Common myeloid progenitor, CD34-positive (primary cell): ENCODE results near the gene ZFAND3.
"Not testable (repeated sequence)": the region's sequence is repeated elsewhere in the genome, so short reads cannot be mapped to it uniquely, and the experiment has no call there.

Source experiments
- CTCF ChIA-PET: fragments of 350-600 bp; sonication (Branson Sonifier 250); formaldehyde crosslinking; loops from one replicate; lab custom pipeline; 2021; ENCODE audit warnings: antibody characterized with exemption; lab: Charles Lee
- POLR2A ChIA-PET: fragments of 350-600 bp; sonication (Branson Sonifier 250); formaldehyde crosslinking; loops from one replicate; lab custom pipeline; 2021; ENCODE audit warnings: antibody characterized with exemption; lab: Charles Lee
- DNase-seq, 3 donors: peaks; one replicate each; pipeline versions ENCODE4 v3.0.0 to v3.0.0-alpha.2; 2013
- H3K27ac ChIP-seq, 2 experiments: 1 replicate in 1 of 2; 2 replicates in 1 of 2; pipeline ENCODE4 v1.7.0; 2013; ENCODE audit warnings: inconsistent platforms in 2 of 2, low read length in 2 of 2, mild to moderate bottlenecking in 2 of 2, low read depth in 1 of 2, moderate library complexity in 1 of 2; ENCODE audit not compliant: severe bottlenecking in 2 of 2, insufficient read depth in 1 of 2, poor library complexity in 1 of 2
- H3K27me3 ChIP-seq, 5 experiments: replicated peaks in 2 of 5; 1 replicate in 3 of 5; 2 replicates in 2 of 5; pipeline versions ENCODE4 v1.6.1 to v1.7.0; 2013; ENCODE audit warnings: low read length in 4 of 5, mild to moderate bottlenecking in 2 of 5, moderate library complexity in 2 of 5, inconsistent platforms in 1 of 5; ENCODE audit not compliant: insufficient read depth in 5 of 5, control insufficient read depth in 4 of 5
- H3K36me3 ChIP-seq, 4 experiments: 1 replicate in 2 of 4; 2 replicates in 2 of 4; pipeline versions ENCODE4 v1.6.1 to v1.7.0; 2013; ENCODE audit warnings: low read length in 3 of 4, control low read depth in 1 of 4, mild to moderate bottlenecking in 1 of 4; ENCODE audit not compliant: control insufficient read depth in 4 of 4, insufficient read depth in 4 of 4
- H3K4me1 ChIP-seq, 4 experiments: 1 replicate in 3 of 4; 2 replicates in 1 of 4; pipeline versions ENCODE4 v1.6.1 to v1.7.1; 2013; ENCODE audit warnings: low read length in 3 of 4, mild to moderate bottlenecking in 3 of 4, control low read depth in 1 of 4, inconsistent platforms in 1 of 4, moderate library complexity in 1 of 4; ENCODE audit not compliant: control insufficient read depth in 4 of 4, insufficient read depth in 4 of 4; ENCODE audit errors: control extremely low read depth in 1 of 4
- H3K4me3 ChIP-seq, 7 experiments: 1 replicate in 4 of 7; 2 replicates in 3 of 7; pipeline versions ENCODE4 v1.5.1 to v1.7.0; 2013; ENCODE audit warnings: mild to moderate bottlenecking in 7 of 7, low read length in 6 of 7, moderate library complexity in 6 of 7, inconsistent platforms in 2 of 7, low read depth in 2 of 7, control low read depth in 1 of 7; ENCODE audit not compliant: insufficient read depth in 4 of 7, control insufficient read depth in 1 of 7; ENCODE audit errors: extremely low read depth in 1 of 7
- H3K9me3 ChIP-seq, 5 experiments: 1 replicate in 4 of 5; 2 replicates in 1 of 5; pipeline versions ENCODE4 v1.6.1 to v1.7.1; 2013; ENCODE audit warnings: low read length in 4 of 5, mild to moderate bottlenecking in 2 of 5, inconsistent platforms in 1 of 5, low read depth in 1 of 5, moderate library complexity in 1 of 5; ENCODE audit not compliant: control insufficient read depth in 4 of 5, insufficient read depth in 2 of 5; ENCODE audit errors: control extremely low read depth in 1 of 5
- WGBS: methylation state at CpG from one replicate; pipeline ENCODE4 v1.1.5; 2013; ENCODE audit not compliant: insufficient coverage; 5-methylcytosine and 5-hydroxymethylcytosine counted together

ZFAND3 gene

GRCh38 chr6:37875561-37876309 is 56.2 kb downstream of the ZFAND3 start:
- Histone ChIP-seq H3K27ac (no peak overlapping the region), H3K27me3 (no peaks in the 10 kb centered on the region), H3K4me3 (no peak overlapping the region), H3K36me3 (peaks cover 2 to 7% (median 3%) of the 10 kb centered on the region in 4 experiments), H3K4me1 (peaks cover 0 to 2% (median 0%) of the 10 kb centered on the region in 4 experiments), H3K9me3 (peaks cover 0 to 14% (median 5%) of the 10 kb centered on the region in 5 experiments)
- ChIA-PET CTCF (interaction anchor here (0.6 to 0.7 kb wide), 2 partner anchors 14 to 142 kb away, joined by 3 read pairs; no protein-coding TSS in a partner anchor), POLR2A (no interaction called here)
- DNase-seq: no peak
- WGBS: no CpG with 5 or more reads among the region's 5 CpGs

GRCh38 chr6:37876843-37877242 is 57.3 kb downstream of the ZFAND3 start:
- ChIA-PET CTCF (no interaction called here), POLR2A (no interaction called here)

GRCh38 chr6:37877373-37878149 is 58.0 kb downstream of the ZFAND3 start:
- Histone ChIP-seq H3K36me3 (peaks cover 0 to 2% (median 0%) of the 10 kb centered on the region in 4 experiments), H3K27ac (no peak overlapping the region), H3K9me3 (no peaks in the 10 kb centered on the region), H3K4me1 (peaks cover 2 to 8% (median 5%) of the 10 kb centered on the region in 4 experiments), H3K4me3 (no peak overlapping the region), H3K27me3 (no peaks in the 10 kb centered on the region)
- 99% methylated on average over 5 of the region's 6 CpGs for WGBS
- ChIA-PET CTCF (interaction anchor here (0.6 kb wide), 1 partner anchor 108 kb away, joined by 3 read pairs; no protein-coding TSS in a partner anchor), POLR2A (no interaction called here)
- no peak for DNase-seq

More at GRCh38 chr6:37876843-37877242, 57.3 kb downstream of the ZFAND3 start:
- peaks cover 0 to 6% (median 4%) of the 10 kb centered on the region in 4 experiments for H3K4me1 ChIP-seq
- H3K4me3 ChIP-seq: no peak overlapping the region
- DNase-seq: no peak
- no peaks in the 10 kb centered on the region for H3K27me3 ChIP-seq
- H3K27ac ChIP-seq: no peak overlapping the region
- H3K9me3 ChIP-seq: peaks cover 0 to 4% (median 0%) of the 10 kb centered on the region in 5 experiments
- peaks cover 2 to 4% (median 3%) of the 10 kb centered on the region in 4 experiments for H3K36me3 ChIP-seq
- WGBS: no CpG with 5 or more reads among the region's 4 CpGs

- H3K9me3 ChIP-seq: no peaks in the 10 kb centered on the region
- no peak overlapping the region for H3K27ac ChIP-seq
- H3K27me3 ChIP-seq: no peaks in the 10 kb centered on the region
- CTCF ChIA-PET: interaction anchor here (0.6 to 1.2 kb wide), 3 partner anchors 9 to 108 kb away, joined by 3 read pairs; no protein-coding TSS in a partner anchor
- 100% methylated on average over 4 of the region's 7 CpGs for WGBS
- no peak for DNase-seq
- peaks cover 2 to 8% (median 5%) of the 10 kb centered on the region in 4 experiments for H3K4me1 ChIP-seq
- H3K4me3 ChIP-seq: no peak overlapping the region
- POLR2A ChIA-PET: no interaction called here
- peaks cover 0 to 3% (median 0%) of the 10 kb centered on the region in 4 experiments for H3K36me3 ChIP-seq
Measured at GRCh38 chr6:37878150-37878710, 58.7 kb downstream of the ZFAND3 start.

GRCh38 chr6:37880602-37881001 is 61.1 kb downstream of the ZFAND3 start:
- DNase-seq, H3K27me3 ChIP-seq, H3K36me3 ChIP-seq, H3K4me3 ChIP-seq, H3K9me3 ChIP-seq, H3K27ac ChIP-seq, POLR2A ChIA-PET, H3K4me1 ChIP-seq: not testable (repeated sequence)
- no CpG with 5 or more reads among the region's 5 CpGs for WGBS
- CTCF ChIA-PET: interaction anchor here (1.1 to 1.3 kb wide), 2 partner anchors 22 to 32 kb away, joined by 3 read pairs; no protein-coding TSS in a partner anchor

GRCh38 chr6:37882292-37882691 is 62.8 kb downstream of the ZFAND3 start:
- Histone ChIP-seq H3K4me3 (no peak overlapping the region), H3K27me3 (no peaks in the 10 kb centered on the region), H3K4me1 (peaks cover 2 to 8% (median 5%) of the 10 kb centered on the region in 4 experiments), H3K9me3 (no peaks in the 10 kb centered on the region), H3K36me3 (peaks cover 0 to 3% (median 1%) of the 10 kb centered on the region in 4 experiments), H3K27ac (no peak overlapping the region)
- CTCF ChIA-PET: no interaction called here
- DNase-seq: no peak
- no CpG with 5 or more reads among the region's 2 CpGs for whole genome bisulfite sequencing
- POLR2A ChIA-PET: no interaction called here
